Nephron progenitor cell (in vitro differentiated cells): ENCODE data around the gene CADM1.
A peak's percentile ranks its signal among the peaks of the same experiment; 100 is the strongest.

Experiments used
- DNase-seq: peaks from one replicate; pipeline ENCODE4 v3.0.0; 2021
- H3K27ac Mint-ChIP-seq: 2 replicates; pipeline ENCODE4 v1.8.0; 2021; ENCODE audit warnings: mild to moderate bottlenecking, moderate library complexity, mixed read lengths
- H3K27me3 Mint-ChIP-seq: 2 replicates; pipeline ENCODE4 v1.8.0; 2021; ENCODE audit warnings: mild to moderate bottlenecking, low read depth, mixed read lengths; ENCODE audit not compliant: poor library complexity
- H3K36me3 Mint-ChIP-seq: 2 replicates; pipeline ENCODE4 v1.8.0; 2021; ENCODE audit warnings: low read depth, mixed read lengths
- H3K4me1 Mint-ChIP-seq: 2 replicates; pipeline ENCODE4 v1.8.0; 2021; ENCODE audit warnings: mixed read lengths
- H3K4me3 Mint-ChIP-seq: 2 replicates; pipeline ENCODE4 v1.8.0; 2021; ENCODE audit warnings: mild to moderate bottlenecking, moderate library complexity, mixed read lengths
- H3K9me3 Mint-ChIP-seq: 2 replicates; pipeline ENCODE4 v1.8.0; 2021; ENCODE audit warnings: mild to moderate bottlenecking, moderate library complexity, mixed read lengths
- CTCF ChIP-seq: fragments of 200-600 bp; sonication (generic); IDR thresholded peaks from 2 replicates; pipeline ENCODE4 v1.5.0; 2021; ENCODE audit warnings: antibody characterized with exemption

The CADM1 gene

GRCh38 chr11:115219376-115219775 is 284.8 kb downstream of the CADM1 start:
- Mint-ChIP-seq H3K27me3 (no peaks in the 10 kb centered on the region), H3K27ac (peak overlapping the region; percentile 84), H3K4me3 (no peak overlapping the region), H3K36me3 (peaks cover 66% of the 10 kb centered on the region), H3K9me3 (no peaks in the 10 kb centered on the region), H3K4me1 (peaks cover 63% of the 10 kb centered on the region)
- no peak for TF ChIP-seq CTCF
- no peak for DNase-seq

- DNase-seq: peak; percentile 35
- H3K27me3 Mint-ChIP-seq: no peaks in the 10 kb centered on the region
Observed at GRCh38 chr11:115217726-115218311, 286.4 kb downstream of the CADM1 start.

GRCh38 chr11:115215694-115216617 is 288.3 kb downstream of the CADM1 start:
- H3K9me3 Mint-ChIP-seq: no peaks in the 10 kb centered on the region
- H3K36me3 Mint-ChIP-seq: peaks cover 67% of the 10 kb centered on the region
- no peak for DNase-seq
- H3K27me3 Mint-ChIP-seq: no peaks in the 10 kb centered on the region
- H3K4me3 Mint-ChIP-seq: no peak overlapping the region
- peaks cover 54% of the 10 kb centered on the region for H3K4me1 Mint-ChIP-seq
- peak; percentile 38 for TF ChIP-seq CTCF
- peak overlapping the region; percentile 64 for H3K27ac Mint-ChIP-seq

More at GRCh38 chr11:115217726-115218311, 286.4 kb downstream of the CADM1 start:
- Mint-ChIP-seq H3K4me3 (no peak overlapping the region), H3K27ac (peak overlapping the region; percentile 90), H3K9me3 (no peaks in the 10 kb centered on the region), H3K36me3 (peaks cover 66% of the 10 kb centered on the region), H3K4me1 (peaks cover 63% of the 10 kb centered on the region)
- no peak for TF ChIP-seq CTCF

GRCh38 chr11:115214644-115215234 is 289.5 kb downstream of the CADM1 start:
- Mint-ChIP-seq H3K4me3 (no peak overlapping the region), H3K36me3 (peaks cover 76% of the 10 kb centered on the region), H3K27me3 (no peaks in the 10 kb centered on the region), H3K4me1 (peaks cover 50% of the 10 kb centered on the region), H3K9me3 (no peaks in the 10 kb centered on the region), H3K27ac (no peak overlapping the region)
- TF ChIP-seq CTCF: no peak
- DNase-seq: no peak

GRCh38 chr11:115213007-115213406 is 291.2 kb downstream of the CADM1 start:
- peaks cover 91% of the 10 kb centered on the region for H3K36me3 Mint-ChIP-seq
- H3K27ac Mint-ChIP-seq: peak overlapping the region; percentile 59
- H3K9me3 Mint-ChIP-seq: no peaks in the 10 kb centered on the region
- no peak for DNase-seq
- no peak for TF ChIP-seq CTCF
- H3K4me1 Mint-ChIP-seq: peaks cover 50% of the 10 kb centered on the region
- H3K27me3 Mint-ChIP-seq: no peaks in the 10 kb centered on the region
- H3K4me3 Mint-ChIP-seq: no peak overlapping the region
